GM12878 (cell line): ENCODE measurements around the gene SNCAIP. TPM values are rescaled to one million over a fixed set of nuclear protein-coding genes. Genes with fewer than 3 reads are reported as not detected.

Experiments
- ATF7 ChIP-seq: fragments of 450-650 bp; IDR thresholded peaks from 2 replicates; pipeline ENCODE4 v1.6.1; 2016; ENCODE audit warnings: low read depth, mild to moderate bottlenecking
- E2F4 ChIP-seq: IDR thresholded peaks from 2 replicates; pipeline ENCODE4 v1.6.1; 2012; ENCODE audit warnings: low read depth, low read length, improper control_type of control experiment
- E4F1 ChIP-seq: fragments of 450-650 bp; IDR thresholded peaks from 2 replicates; pipeline ENCODE4 v1.6.1; 2018; ENCODE audit warnings: borderline replicate concordance, mild to moderate bottlenecking; ENCODE audit not compliant: partially characterized antibody
- FOS ChIP-seq: IDR thresholded peaks from 3 replicates; pipeline ENCODE4 v1.6.1; 2011; ENCODE audit warnings: borderline replicate concordance; ENCODE audit not compliant: insufficient read length; ENCODE audit errors: extremely low read depth
- MEF2B ChIP-seq: fragments of 450-650 bp; IDR thresholded peaks from 2 replicates; pipeline ENCODE4 v1.6.1; 2018; ENCODE audit warnings: mild to moderate bottlenecking, moderate library complexity; ENCODE audit not compliant: partially characterized antibody, poor library complexity, severe bottlenecking
- NFYA ChIP-seq: IDR thresholded peaks from 2 replicates; pipeline ENCODE4 v1.6.1; 2011; ENCODE audit warnings: low read depth, mild to moderate bottlenecking, low read length, improper control_type of control experiment, borderline replicate concordance
- SMAD1 ChIP-seq: fragments of 450-650 bp; IDR thresholded peaks from 2 replicates; pipeline ENCODE4 v1.6.1; 2018; ENCODE audit warnings: mild to moderate bottlenecking, low read depth; ENCODE audit not compliant: partially characterized antibody
- SRF ChIP-seq, 2 experiments: IDR thresholded peaks; 2 replicates each; pipeline ENCODE4 v1.6.1; 2011; ENCODE audit warnings: low read depth in 2 of 2, low read length in 2 of 2, mild to moderate bottlenecking in 1 of 2, moderate library complexity in 1 of 2
- STAT3 ChIP-seq: IDR thresholded peaks from 2 replicates; pipeline ENCODE4 v1.6.1; 2011; ENCODE audit warnings: low read depth, low read length, improper control_type of control experiment
- ZNF217 ChIP-seq: fragments of 450-650 bp; IDR thresholded peaks from 2 replicates; pipeline ENCODE4 v1.6.1; 2017; ENCODE audit warnings: antibody characterized with exemption, mild to moderate bottlenecking
- polyA plus RNA-seq, 11 experiments: library from polyadenylated mRNA; depleted of rRNA in 4 of 11; unstranded in 6 of 11; stranded (reverse) in 5 of 11; fragments of >200 nt; fragmentation: Nextera tagmentation in 4 of 11; fragmentation: Illumina TruSeq in 1 of 11; extraction: Ambion mirVana in 4 of 11; extraction: Trizol in 1 of 11; gene quantifications; 1 replicate in 1 of 11; 2 replicates in 10 of 11; pipeline versions ENCODE4 v1.2.1 to v1.2.3, GENCODE V29; 2011 to 2016; ENCODE audit warnings: inconsistent platforms in 2 of 11, missing spikeins in 2 of 11, low read depth in 1 of 11
- total RNA-seq, 4 experiments: library from RNA; depleted of rRNA in 3 of 4; stranded (reverse); fragments of >200 nt in 3 of 4; fragmentation: Illumina TruSeq in 1 of 4; extraction: Trizol in 1 of 4; gene quantifications; 2 replicates each; pipeline versions ENCODE4 v1.2.1 to v1.2.3, GENCODE V29; 2013 to 2021
- TF ChIP-seq, protein P1 (sequence below): IDR thresholded peaks from 2 replicates; pipeline ENCODE4 v1.6.1; 2011; ENCODE audit warnings: low read depth, low read length, improper control_type of control experiment, borderline replicate concordance
- TF ChIP-seq, protein P2 (sequence below): fragments of 150-350 bp; IDR thresholded peaks from 2 replicates; pipeline ENCODE4 v1.6.1; 2016; ENCODE audit warnings: low read depth, low read length
- TF ChIP-seq, protein P3 (sequence below): fragments of 450-650 bp; IDR thresholded peaks from 2 replicates; pipeline ENCODE4 v1.6.1; 2016; ENCODE audit warnings: mild to moderate bottlenecking
- TF ChIP-seq, protein P4 (sequence below), 3 experiments: IDR thresholded peaks in 2 of 3; conservative IDR thresholded peaks in 1 of 3; 2 replicates each; pipeline ENCODE4 v1.5.1; 2011; ENCODE audit warnings: low read depth in 3 of 3, low read length in 3 of 3, mild to moderate bottlenecking in 3 of 3, control low read depth in 2 of 3, moderate library complexity in 2 of 3, inconsistent platforms in 1 of 3, mixed read lengths in 1 of 3; ENCODE audit not compliant: control insufficient read depth in 2 of 3, insufficient read depth in 1 of 3; ENCODE audit errors: extremely low read depth in 1 of 3

The SNCAIP gene
- total and polyA plus RNA-seq, 10 of the 15 experiments (the other 5 are each of a cell fraction or from before 2014, with no cell fraction given): 0.03 to 0.62 (median 0.16) TPM; not detected in 1

DNA sequence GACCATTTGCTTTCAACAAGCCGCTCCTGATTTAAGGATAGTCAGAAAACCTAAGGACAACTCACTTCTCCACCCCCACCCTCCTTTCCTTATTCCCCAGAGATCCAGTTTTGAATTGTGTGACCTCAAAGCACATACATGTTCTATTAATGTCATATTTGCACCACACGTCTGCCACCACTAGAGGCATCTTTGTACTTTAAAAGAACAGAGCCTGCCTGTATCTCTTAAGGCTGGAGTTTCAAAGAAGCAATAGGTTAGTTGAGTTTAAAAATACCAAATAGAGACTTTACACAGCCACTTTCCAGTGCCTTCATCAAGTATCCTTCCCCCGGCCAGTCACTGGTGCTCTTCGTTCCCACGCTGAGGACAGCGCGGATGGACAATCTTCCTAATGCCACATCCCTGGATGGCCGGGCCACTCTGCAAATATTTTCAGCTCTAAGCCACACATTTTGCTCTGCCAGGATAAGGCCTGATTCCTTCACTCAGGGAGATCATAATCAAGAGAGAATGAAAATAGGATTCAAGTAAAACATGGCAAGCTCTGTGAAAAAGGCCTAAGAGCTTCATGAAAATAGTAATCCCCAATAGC lies 146.3 kb downstream of the SNCAIP start (continued):
- TF ChIP-seq SMAD1: no peak
- TF ChIP-seq, protein P1, sequence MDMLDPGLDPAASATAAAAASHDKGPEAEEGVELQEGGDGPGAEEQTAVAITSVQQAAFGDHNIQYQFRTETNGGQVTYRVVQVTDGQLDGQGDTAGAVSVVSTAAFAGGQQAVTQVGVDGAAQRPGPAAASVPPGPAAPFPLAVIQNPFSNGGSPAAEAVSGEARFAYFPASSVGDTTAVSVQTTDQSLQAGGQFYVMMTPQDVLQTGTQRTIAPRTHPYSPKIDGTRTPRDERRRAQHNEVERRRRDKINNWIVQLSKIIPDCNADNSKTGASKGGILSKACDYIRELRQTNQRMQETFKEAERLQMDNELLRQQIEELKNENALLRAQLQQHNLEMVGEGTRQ: no peak
- TF ChIP-seq STAT3: no peak
- TF ChIP-seq SRF (IDR thresholded peaks at IDR 0.05; ENCODE audit: low read depth in 2 of 2, low read length in 2 of 2): no peak
- TF ChIP-seq MEF2B: peak; percentile 26
- TF ChIP-seq, protein P2, sequence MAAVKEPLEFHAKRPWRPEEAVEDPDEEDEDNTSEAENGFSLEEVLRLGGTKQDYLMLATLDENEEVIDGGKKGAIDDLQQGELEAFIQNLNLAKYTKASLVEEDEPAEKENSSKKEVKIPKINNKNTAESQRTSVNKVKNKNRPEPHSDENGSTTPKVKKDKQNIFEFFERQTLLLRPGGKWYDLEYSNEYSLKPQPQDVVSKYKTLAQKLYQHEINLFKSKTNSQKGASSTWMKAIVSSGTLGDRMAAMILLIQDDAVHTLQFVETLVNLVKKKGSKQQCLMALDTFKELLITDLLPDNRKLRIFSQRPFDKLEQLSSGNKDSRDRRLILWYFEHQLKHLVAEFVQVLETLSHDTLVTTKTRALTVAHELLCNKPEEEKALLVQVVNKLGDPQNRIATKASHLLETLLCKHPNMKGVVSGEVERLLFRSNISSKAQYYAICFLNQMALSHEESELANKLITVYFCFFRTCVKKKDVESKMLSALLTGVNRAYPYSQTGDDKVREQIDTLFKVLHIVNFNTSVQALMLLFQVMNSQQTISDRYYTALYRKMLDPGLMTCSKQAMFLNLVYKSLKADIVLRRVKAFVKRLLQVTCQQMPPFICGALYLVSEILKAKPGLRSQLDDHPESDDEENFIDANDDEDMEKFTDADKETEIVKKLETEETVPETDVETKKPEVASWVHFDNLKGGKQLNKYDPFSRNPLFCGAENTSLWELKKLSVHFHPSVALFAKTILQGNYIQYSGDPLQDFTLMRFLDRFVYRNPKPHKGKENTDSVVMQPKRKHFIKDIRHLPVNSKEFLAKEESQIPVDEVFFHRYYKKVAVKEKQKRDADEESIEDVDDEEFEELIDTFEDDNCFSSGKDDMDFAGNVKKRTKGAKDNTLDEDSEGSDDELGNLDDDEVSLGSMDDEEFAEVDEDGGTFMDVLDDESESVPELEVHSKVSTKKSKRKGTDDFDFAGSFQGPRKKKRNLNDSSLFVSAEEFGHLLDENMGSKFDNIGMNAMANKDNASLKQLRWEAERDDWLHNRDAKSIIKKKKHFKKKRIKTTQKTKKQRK: no peak
- TF ChIP-seq ATF7: no peak
- TF ChIP-seq, protein P3, sequence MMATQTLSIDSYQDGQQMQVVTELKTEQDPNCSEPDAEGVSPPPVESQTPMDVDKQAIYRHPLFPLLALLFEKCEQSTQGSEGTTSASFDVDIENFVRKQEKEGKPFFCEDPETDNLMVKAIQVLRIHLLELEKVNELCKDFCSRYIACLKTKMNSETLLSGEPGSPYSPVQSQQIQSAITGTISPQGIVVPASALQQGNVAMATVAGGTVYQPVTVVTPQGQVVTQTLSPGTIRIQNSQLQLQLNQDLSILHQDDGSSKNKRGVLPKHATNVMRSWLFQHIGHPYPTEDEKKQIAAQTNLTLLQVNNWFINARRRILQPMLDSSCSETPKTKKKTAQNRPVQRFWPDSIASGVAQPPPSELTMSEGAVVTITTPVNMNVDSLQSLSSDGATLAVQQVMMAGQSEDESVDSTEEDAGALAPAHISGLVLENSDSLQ: no peak
- TF ChIP-seq E4F1: no peak
- TF ChIP-seq, protein P4, sequence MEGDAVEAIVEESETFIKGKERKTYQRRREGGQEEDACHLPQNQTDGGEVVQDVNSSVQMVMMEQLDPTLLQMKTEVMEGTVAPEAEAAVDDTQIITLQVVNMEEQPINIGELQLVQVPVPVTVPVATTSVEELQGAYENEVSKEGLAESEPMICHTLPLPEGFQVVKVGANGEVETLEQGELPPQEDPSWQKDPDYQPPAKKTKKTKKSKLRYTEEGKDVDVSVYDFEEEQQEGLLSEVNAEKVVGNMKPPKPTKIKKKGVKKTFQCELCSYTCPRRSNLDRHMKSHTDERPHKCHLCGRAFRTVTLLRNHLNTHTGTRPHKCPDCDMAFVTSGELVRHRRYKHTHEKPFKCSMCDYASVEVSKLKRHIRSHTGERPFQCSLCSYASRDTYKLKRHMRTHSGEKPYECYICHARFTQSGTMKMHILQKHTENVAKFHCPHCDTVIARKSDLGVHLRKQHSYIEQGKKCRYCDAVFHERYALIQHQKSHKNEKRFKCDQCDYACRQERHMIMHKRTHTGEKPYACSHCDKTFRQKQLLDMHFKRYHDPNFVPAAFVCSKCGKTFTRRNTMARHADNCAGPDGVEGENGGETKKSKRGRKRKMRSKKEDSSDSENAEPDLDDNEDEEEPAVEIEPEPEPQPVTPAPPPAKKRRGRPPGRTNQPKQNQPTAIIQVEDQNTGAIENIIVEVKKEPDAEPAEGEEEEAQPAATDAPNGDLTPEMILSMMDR (IDR thresholded peaks at IDR 0.05 in 2 of 3, conservative IDR thresholded peaks at IDR 0.05 in 1 of 3; ENCODE audit: control insufficient read depth in 2 of 3, extremely low read depth in 1 of 3, insufficient read depth in 1 of 3, low read depth in 3 of 3, low read length in 3 of 3): peak; percentile 49 to 71 (median 62)
- TF ChIP-seq FOS: no peak
- TF ChIP-seq E2F4: no peak
- no peak for TF ChIP-seq ZNF217
- no peak for TF ChIP-seq NFYA
